Measurements from ENCODE around the gene LMOD2. TPM values are rescaled to one million over a fixed set of nuclear protein-coding genes. Genes with fewer than 3 reads are reported as not detected.

The LMOD2 gene
- polyA plus RNA-seq, 1 experiment = not detected

GRCh38 chr7:123666492-123666891 is 10.8 kb downstream of the LMOD2 start:
- DNase-seq (ENCODE audit: low read depth) = no peak
- H3K4me3 ChIP-seq (ENCODE audit: low read depth, low read length) = no peak overlapping the region
- TF ChIP-seq CTCF (IDR thresholded peaks at IDR 0.05; ENCODE audit: insufficient read depth, low read depth, low read length) = no peak
- H3K27me3 ChIP-seq (ENCODE audit: control insufficient read depth, insufficient read depth, low read length) = peaks cover 4% of the 10 kb centered on the region
- ChIA-PET POLR2A (no interaction called here), CTCF (interaction anchor here (0.8 kb wide), 1 partner anchor 32 kb away, joined by 3 read pairs; no protein-coding TSS in a partner anchor)
- H3K36me3 ChIP-seq (ENCODE audit: control insufficient read depth, insufficient read depth, low read length) = no peaks in the 10 kb centered on the region

GRCh38 chr7:123669485-123669884 is 13.8 kb downstream of the LMOD2 start:
- TF ChIP-seq CTCF (IDR thresholded peaks at IDR 0.05; ENCODE audit: insufficient read depth, low read depth, low read length) = no peak
- Histone ChIP-seq H3K27me3 (ENCODE audit: control insufficient read depth, insufficient read depth, low read length) (no peaks in the 10 kb centered on the region), H3K36me3 (ENCODE audit: control insufficient read depth, insufficient read depth, low read length) (no peaks in the 10 kb centered on the region), H3K4me3 (ENCODE audit: low read depth, low read length) (no peak overlapping the region)
- CTCF ChIA-PET = no interaction called here
- no peak for DNase-seq (ENCODE audit: low read depth)
- POLR2A ChIA-PET = no interaction called here

GRCh38 chr7:123673137-123673732 is 17.6 kb downstream of the LMOD2 start:
- DNase-seq (ENCODE audit: low read depth) = no peak
- ChIA-PET POLR2A (no interaction called here), CTCF (no interaction called here)
- Histone ChIP-seq H3K27me3 (ENCODE audit: control insufficient read depth, insufficient read depth, low read length) (no peaks in the 10 kb centered on the region), H3K36me3 (ENCODE audit: control insufficient read depth, insufficient read depth, low read length) (no peaks in the 10 kb centered on the region), H3K4me3 (ENCODE audit: low read depth, low read length) (no peak overlapping the region)
- TF ChIP-seq CTCF (IDR thresholded peaks at IDR 0.05; ENCODE audit: insufficient read depth, low read depth, low read length) = no peak

GRCh38 chr7:123673752-123674398 is 18.2 kb downstream of the LMOD2 start:
- TF ChIP-seq CTCF (IDR thresholded peaks at IDR 0.05; ENCODE audit: insufficient read depth, low read depth, low read length) = no peak
- DNase-seq (ENCODE audit: low read depth) = no peak
- no peak overlapping the region for H3K4me3 ChIP-seq (ENCODE audit: low read depth, low read length)
- ChIA-PET POLR2A (interaction anchor here (0.6 kb wide), 1 partner anchor 76 kb away, joined by 4 read pairs; no protein-coding TSS in a partner anchor), CTCF (interaction anchor here (0.5 to 0.7 kb wide), 2 partner anchors 29 to 38 kb away, joined by 3 read pairs; no protein-coding TSS in a partner anchor)
- no peaks in the 10 kb centered on the region for H3K36me3 ChIP-seq (ENCODE audit: control insufficient read depth, insufficient read depth, low read length)
- H3K27me3 ChIP-seq (ENCODE audit: control insufficient read depth, insufficient read depth, low read length) = no peaks in the 10 kb centered on the region

GRCh38 chr7:123674399-123675180 is 18.9 kb downstream of the LMOD2 start:
- Histone ChIP-seq H3K36me3 (ENCODE audit: control insufficient read depth, insufficient read depth, low read length) (no peaks in the 10 kb centered on the region), H3K27me3 (ENCODE audit: control insufficient read depth, insufficient read depth, low read length) (no peaks in the 10 kb centered on the region), H3K4me3 (ENCODE audit: low read depth, low read length) (no peak overlapping the region)
- DNase-seq (ENCODE audit: low read depth) = peak; percentile 45
- ChIA-PET CTCF (interaction anchor here (0.5 to 0.7 kb wide), 3 partner anchors 8 to 38 kb away, joined by 3 read pairs; no protein-coding TSS in a partner anchor), POLR2A (interaction anchor here (0.6 kb wide), 2 partner anchors 75 to 194 kb away, joined by 3 to 4 read pairs; no protein-coding TSS in a partner anchor)
- no peak for TF ChIP-seq CTCF (IDR thresholded peaks at IDR 0.05; ENCODE audit: insufficient read depth, low read depth, low read length)

Data from BJ (cell line).